A549 (cell line): ENCODE results near the gene UGT1A10. TPM values are rescaled to one million over a fixed set of nuclear protein-coding genes. Genes with fewer than 3 reads are reported as not detected.
A peak's percentile ranks its signal among the peaks of the same experiment; 100 is the strongest.

Experiments used
- ATAC-seq, 2 experiments: fragments of 200-7000 bp in 1 of 2; fragments of >200 bp in 1 of 2; cut with Nextera tagmentation in 1 of 2; cut with Tn5 transposase in 1 of 2; 3 replicates each; pipeline versions ENCODE4 v1.8.0 to v1.9.1; 2018 to 2020; ENCODE audit warnings: mild to moderate bottlenecking in 1 of 2, moderate library complexity in 1 of 2
- CTCF ChIA-PET: fragments of 300-600 bp; sonication (Branson Sonifier 250); formaldehyde crosslinking; extraction: SDS; loops from one replicate; lab custom pipeline; 2021; ENCODE audit warnings: antibody characterized with exemption, inconsistent platforms; lab: Yijun Ruan, JAX
- POLR2A ChIA-PET: fragments of 350-600 bp; formaldehyde crosslinking; extraction: SDS; loops from one replicate; lab custom pipeline; 2021; ENCODE audit warnings: antibody characterized with exemption, inconsistent platforms; lab: Yijun Ruan, JAX
- DNase-seq, 2 experiments: peaks; one replicate each; pipeline versions ENCODE4 v3.0.0 to v3.0.0-alpha.2; 2011 to 2016; ENCODE audit warnings: low read depth in 1 of 2, low spot score in 1 of 2
- FAIRE-seq: peaks from 2 replicates; lab custom pipeline; 2011; peaks lifted over from hg19 to GRCh38; lab: Jason Lieb, UNC
- H3K27ac ChIP-seq, 2 experiments: fragments of >200 bp; sonication (Bioruptor Twin); formaldehyde crosslinking; 3 replicates each; pipeline ENCODE4 v1.5.1; 2016 to 2017
- H3K4me1 ChIP-seq: fragments of >200 bp; sonication (Bioruptor Twin); formaldehyde crosslinking; 3 replicates; pipeline ENCODE4 v1.6.1; 2016
- H3K4me2 ChIP-seq: fragments of >200 bp; sonication (Bioruptor Twin); formaldehyde crosslinking; 3 replicates; pipeline ENCODE4 v1.6.1; 2016
- H3K4me3 ChIP-seq: fragments of >200 bp; sonication (Bioruptor Twin); formaldehyde crosslinking; 3 replicates; pipeline ENCODE4 v1.5.1; 2016
- H3K9me3 ChIP-seq: fragments of >200 bp; sonication (Bioruptor Twin); formaldehyde crosslinking; 3 replicates; pipeline ENCODE4 v1.6.1; 2016
- CBX2 ChIP-seq: fragments of 200-600 bp; sonication (generic); IDR thresholded peaks from 2 replicates; pipeline ENCODE4 v1.6.1; 2016; ENCODE audit warnings: low read depth, mild to moderate bottlenecking, borderline replicate concordance
- CEBPB ChIP-seq, 2 experiments: fragments of >200 bp in 1 of 2; sonication (Bioruptor Twin) in 1 of 2; formaldehyde crosslinking in 1 of 2; IDR thresholded peaks; 2 replicates each; pipeline ENCODE4 v1.6.1; 2012 to 2016
- CHD2 ChIP-seq: fragments of 150-350 bp; IDR thresholded peaks from 2 replicates; pipeline ENCODE4 v1.6.1; 2014; ENCODE audit warnings: low read length; ENCODE audit not compliant: partially characterized antibody
- EHMT2 ChIP-seq: fragments of 200-600 bp; sonication (generic); IDR thresholded peaks from 2 replicates; pipeline ENCODE4 v1.6.1; 2016; ENCODE audit warnings: antibody characterized with exemption, low read depth, mild to moderate bottlenecking, moderate library complexity
- HDAC2 ChIP-seq: fragments of 200-600 bp; sonication (generic); IDR thresholded peaks from 2 replicates; pipeline ENCODE4 v1.6.1; 2016
- HOXB13 ChIP-seq: fragments of 250-450 bp; sonication (Bioruptor Pico); IDR thresholded peaks from 2 replicates; pipeline ENCODE4 v1.5.0; 2020; ENCODE audit warnings: low read depth, mild to moderate bottlenecking, moderate library complexity
- HOXB5 ChIP-seq: fragments of 250-450 bp; sonication (Bioruptor Pico); IDR thresholded peaks from 2 replicates; pipeline ENCODE4 v1.5.0; 2020; ENCODE audit warnings: mild to moderate bottlenecking, moderate library complexity
- JUN ChIP-seq, 2 experiments: fragments of >200 bp; sonication (Bioruptor Twin); formaldehyde crosslinking; IDR thresholded peaks; 2 replicates in 1 of 2; 3 replicates in 1 of 2; pipeline ENCODE4 v1.6.1; 2016 to 2017
- MAFK ChIP-seq: fragments of 450-650 bp; IDR thresholded peaks from 2 replicates; pipeline ENCODE4 v1.6.1; 2014; ENCODE audit not compliant: partially characterized antibody
- MAZ ChIP-seq: fragments of 150-350 bp; IDR thresholded peaks from 2 replicates; pipeline ENCODE4 v1.6.1; 2014; ENCODE audit warnings: antibody characterized with exemption, low read depth, low read length, borderline replicate concordance
- MYC ChIP-seq: IDR thresholded peaks from 2 replicates; pipeline ENCODE4 v1.6.1; 2012; ENCODE audit warnings: mild to moderate bottlenecking, inconsistent platforms, low read length, improper control_type of control experiment, borderline replicate concordance
- NR3C1 ChIP-seq: fragments of >200 bp; sonication (Bioruptor Twin); formaldehyde crosslinking; IDR thresholded peaks from 3 replicates; pipeline ENCODE4 v1.6.1; 2017
- POLR2AphosphoS2 ChIP-seq: conservative IDR thresholded peaks from 2 replicates; pipeline ENCODE4 v1.6.1; 2012; ENCODE audit warnings: low read length, improper control_type of control experiment, inconsistent platforms
- RAD21 ChIP-seq, 2 experiments: fragments of >200 bp in 1 of 2; sonication (Bioruptor Twin) in 1 of 2; formaldehyde crosslinking in 1 of 2; IDR thresholded peaks in 1 of 2; conservative IDR thresholded peaks in 1 of 2; 2 replicates in 1 of 2; 3 replicates in 1 of 2; pipeline ENCODE4 v1.6.1; 2012 to 2018; ENCODE audit warnings: inconsistent platforms in 1 of 2
- TFCP2L1 ChIP-seq: fragments of 250-450 bp; sonication (Bioruptor Pico); IDR thresholded peaks from 2 replicates; pipeline ENCODE4 v1.5.0; 2021; ENCODE audit warnings: mild to moderate bottlenecking
- WGBS: methylation state at CpG from one replicate; pipeline ENCODE4 v1.1.6; 2017; ENCODE audit errors: missing lambda C conversion rate; 5-methylcytosine and 5-hydroxymethylcytosine counted together
- polyA plus RNA-seq, 4 experiments: library from polyadenylated mRNA; depleted of rRNA in 3 of 4; stranded (reverse); fragments of >200 nt; fragmentation: RNase III in 1 of 4; extraction: RNeasy Plus Mini Kit Qiagen cat#74134 plus additional on column Dnase treatment in 1 of 4; gene quantifications; 2 replicates in 3 of 4; 3 replicates in 1 of 4; pipeline ENCODE4 v1.2.3, GENCODE V29; 2011 to 2017
- TF ChIP-seq, protein P1 (sequence below): fragments of >200 bp; sonication (Bioruptor Twin); formaldehyde crosslinking; IDR thresholded peaks from 3 replicates; pipeline ENCODE4 v1.6.1; 2016
- TF ChIP-seq, protein P2 (sequence below): fragments of 250-450 bp; sonication (Bioruptor Pico); IDR thresholded peaks from 2 replicates; pipeline ENCODE4 v1.5.0; 2021; ENCODE audit warnings: mild to moderate bottlenecking, moderate library complexity, borderline replicate concordance
- TF ChIP-seq, protein P3 (sequence below): IDR thresholded peaks from 2 replicates; pipeline ENCODE4 v1.6.1; 2012

The UGT1A10 gene
- polyA plus RNA-seq, 2 of the 4 experiments (the other 2 are of a cell fraction): 0.10 TPM; not detected in 1

DNA sequence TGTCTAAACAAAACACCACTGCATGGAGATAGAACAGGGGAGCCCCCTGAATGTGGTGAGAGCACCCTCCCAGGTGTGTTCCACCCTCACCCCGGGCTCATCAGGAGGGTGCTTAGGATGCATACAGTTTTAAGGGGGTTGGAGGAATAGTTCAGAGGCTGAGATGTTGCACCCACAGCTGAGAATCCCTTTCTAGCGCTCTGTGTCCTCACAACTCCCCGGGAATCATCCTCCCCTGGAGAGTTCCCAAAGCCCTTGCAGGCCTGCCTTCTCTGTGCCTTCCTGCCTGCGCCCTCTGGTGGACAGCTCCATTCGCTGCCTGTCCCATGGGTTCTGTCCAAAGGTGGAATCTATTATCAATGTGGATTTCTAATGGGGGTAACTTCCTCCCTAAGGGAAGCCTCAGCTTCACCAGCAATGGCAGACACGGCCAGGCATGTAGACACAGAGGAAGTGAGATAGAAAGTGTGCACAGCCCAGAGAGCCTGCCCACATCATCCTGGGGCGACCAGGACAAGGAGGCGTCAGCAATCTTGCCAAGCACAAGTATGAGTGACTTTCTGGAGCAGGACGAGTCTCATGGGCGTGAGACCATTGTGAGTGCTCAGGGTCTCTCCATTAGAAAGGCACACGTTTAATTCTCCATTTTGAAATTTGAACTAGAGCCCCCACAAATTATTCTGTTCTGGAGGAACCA lies 75.2 kb downstream of the UGT1A10 start (continued):
- TF ChIP-seq, protein P1, sequence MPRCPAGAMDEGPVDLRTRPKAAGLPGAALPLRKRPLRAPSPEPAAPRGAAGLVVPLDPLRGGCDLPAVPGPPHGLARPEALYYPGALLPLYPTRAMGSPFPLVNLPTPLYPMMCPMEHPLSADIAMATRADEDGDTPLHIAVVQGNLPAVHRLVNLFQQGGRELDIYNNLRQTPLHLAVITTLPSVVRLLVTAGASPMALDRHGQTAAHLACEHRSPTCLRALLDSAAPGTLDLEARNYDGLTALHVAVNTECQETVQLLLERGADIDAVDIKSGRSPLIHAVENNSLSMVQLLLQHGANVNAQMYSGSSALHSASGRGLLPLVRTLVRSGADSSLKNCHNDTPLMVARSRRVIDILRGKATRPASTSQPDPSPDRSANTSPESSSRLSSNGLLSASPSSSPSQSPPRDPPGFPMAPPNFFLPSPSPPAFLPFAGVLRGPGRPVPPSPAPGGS: no peak

DNA sequence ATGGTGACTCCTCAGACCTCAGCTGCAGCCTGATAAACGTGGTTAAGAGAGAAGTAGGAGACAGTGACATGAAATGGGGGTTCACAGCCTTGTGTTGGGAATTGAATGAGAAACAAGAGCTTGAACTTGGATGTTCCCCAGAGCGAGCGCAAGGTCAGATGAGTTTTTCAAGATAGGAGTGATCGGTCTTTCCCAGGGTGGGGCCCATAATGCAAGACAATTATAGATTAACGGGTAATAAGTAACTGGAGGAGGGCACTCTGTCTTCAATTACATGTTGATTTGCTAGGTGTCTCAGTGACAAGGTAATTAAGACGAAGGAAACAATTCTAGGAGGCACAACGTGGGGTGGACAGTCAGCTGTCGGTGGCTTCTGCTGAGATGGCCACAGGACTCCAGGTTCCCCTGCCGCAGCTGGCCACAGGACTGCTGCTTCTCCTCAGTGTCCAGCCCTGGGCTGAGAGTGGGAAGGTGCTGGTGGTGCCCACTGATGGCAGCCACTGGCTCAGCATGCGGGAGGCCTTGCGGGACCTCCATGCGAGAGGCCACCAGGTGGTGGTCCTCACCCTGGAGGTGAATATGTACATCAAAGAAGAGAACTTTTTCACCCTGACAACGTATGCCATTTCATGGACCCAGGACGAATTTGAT lies 76.5 kb downstream of the UGT1A10 start, which contains the start of gene UGT1A5:
Gene UGT1A5 (plus strand): TSS at position 297 of the 651 bp plus-strand sequence. CDS start 85 bp downstream, at position 382.
- H3K27ac ChIP-seq: peak within 1 kb of the TSS; percentile 98 to 100

DNA sequence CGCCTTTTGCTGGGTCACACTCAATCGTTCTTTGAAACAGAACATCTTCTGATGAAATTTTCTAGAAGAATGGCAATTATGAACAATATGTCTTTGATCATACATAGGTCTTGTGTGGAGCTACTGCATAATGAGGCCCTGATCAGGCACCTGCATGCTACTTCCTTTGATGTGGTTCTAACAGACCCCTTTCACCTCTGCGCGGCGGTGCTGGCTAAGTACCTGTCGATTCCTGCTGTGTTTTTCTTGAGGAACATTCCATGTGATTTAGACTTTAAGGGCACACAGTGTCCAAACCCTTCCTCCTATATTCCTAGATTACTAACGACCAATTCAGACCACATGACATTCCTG lies 77.0 kb downstream of the UGT1A10 start:
- Histone ChIP-seq H3K4me1 (peaks cover 35% of the 10 kb centered on the region), H3K9me3 (peaks cover 17% of the 10 kb centered on the region), H3K27ac (peak overlapping the region; percentile 98 to 100), H3K4me2 (no peak overlapping the region), H3K4me3 (no peak overlapping the region)
- TF ChIP-seq HOXB13 (CRISPR knock-in tag): no peak
- no peak for TF ChIP-seq JUN (IDR thresholded peaks at IDR 0.05)
- TF ChIP-seq MYC: no peak
- TF ChIP-seq CBX2: no peak
- no peak for TF ChIP-seq TFCP2L1 (CRISPR knock-in tag)
- no peak for TF ChIP-seq CHD2
- TF ChIP-seq CEBPB (IDR thresholded peaks at IDR 0.05): no peak
- TF ChIP-seq MAZ: no peak
- TF ChIP-seq HOXB5 (CRISPR knock-in tag): no peak
- TF ChIP-seq EHMT2: no peak
- TF ChIP-seq NR3C1: no peak
- TF ChIP-seq, protein P2, sequence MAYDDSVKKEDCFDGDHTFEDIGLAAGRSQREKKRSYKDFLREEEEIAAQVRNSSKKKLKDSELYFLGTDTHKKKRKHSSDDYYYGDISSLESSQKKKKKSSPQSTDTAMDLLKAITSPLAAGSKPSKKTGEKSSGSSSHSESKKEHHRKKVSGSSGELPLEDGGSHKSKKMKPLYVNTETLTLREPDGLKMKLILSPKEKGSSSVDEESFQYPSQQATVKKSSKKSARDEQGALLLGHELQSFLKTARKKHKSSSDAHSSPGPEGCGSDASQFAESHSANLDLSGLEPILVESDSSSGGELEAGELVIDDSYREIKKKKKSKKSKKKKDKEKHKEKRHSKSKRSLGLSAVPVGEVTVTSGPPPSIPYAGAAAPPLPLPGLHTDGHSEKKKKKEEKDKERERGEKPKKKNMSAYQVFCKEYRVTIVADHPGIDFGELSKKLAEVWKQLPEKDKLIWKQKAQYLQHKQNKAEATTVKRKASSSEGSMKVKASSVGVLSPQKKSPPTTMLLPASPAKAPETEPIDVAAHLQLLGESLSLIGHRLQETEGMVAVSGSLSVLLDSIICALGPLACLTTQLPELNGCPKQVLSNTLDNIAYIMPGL (CRISPR knock-in tag): no peak
- TF ChIP-seq, protein P3, sequence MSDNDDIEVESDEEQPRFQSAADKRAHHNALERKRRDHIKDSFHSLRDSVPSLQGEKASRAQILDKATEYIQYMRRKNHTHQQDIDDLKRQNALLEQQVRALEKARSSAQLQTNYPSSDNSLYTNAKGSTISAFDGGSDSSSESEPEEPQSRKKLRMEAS: no peak
- TF ChIP-seq HDAC2: no peak
- POLR2A ChIA-PET: no interaction called here
- no peak for ATAC-seq
- no peak for FAIRE-seq
- DNase-seq: no peak
- WGBS: 93% methylated on average over 7 of the region's 7 CpGs
- CTCF ChIA-PET: no interaction called here

More for the DNA sequence above, 76.5 kb downstream of the UGT1A10 start, which contains the start of gene UGT1A5:
- no peak within 1 kb of the TSS for H3K4me3 ChIP-seq
- no peak for FAIRE-seq
- POLR2A ChIA-PET: no interaction called here
- TF ChIP-seq RAD21 (conservative IDR thresholded peaks at IDR 0.05 in 1 of 2, IDR thresholded peaks at IDR 0.05 in 1 of 2) (no peak), POLR2AphosphoS2 (no peak), CHD2 (no peak), MAFK (no peak)
- TF ChIP-seq, all 56 proteins: peak for 0
- peaks cover 40% of the 10 kb centered on the region for H3K4me1 ChIP-seq
- H3K9me3 ChIP-seq: peaks cover 17% of the 10 kb centered on the region
- WGBS: 89% methylated on average over 14 of the region's 14 CpGs
- CTCF ChIA-PET: interaction anchor here (1.1 to 2.9 kb wide), 16 partner anchors 14 to 291 kb away, joined by 3 to 16 read pairs (median 4); partner anchors contain the start of gene UGT1A3
- no peak for ATAC-seq
- H3K4me2 ChIP-seq: no peak within 1 kb of the TSS
- DNase-seq: no peak
